ENCODE measurements around the gene RPL4. TPM values are rescaled to one million over a fixed set of nuclear protein-coding genes. Genes with fewer than 3 reads are reported as not detected.

The RPL4 gene
- 1,000 to 10,000 TPM; 2,054 to 2,622 TPM for total RNA-seq

DNA sequence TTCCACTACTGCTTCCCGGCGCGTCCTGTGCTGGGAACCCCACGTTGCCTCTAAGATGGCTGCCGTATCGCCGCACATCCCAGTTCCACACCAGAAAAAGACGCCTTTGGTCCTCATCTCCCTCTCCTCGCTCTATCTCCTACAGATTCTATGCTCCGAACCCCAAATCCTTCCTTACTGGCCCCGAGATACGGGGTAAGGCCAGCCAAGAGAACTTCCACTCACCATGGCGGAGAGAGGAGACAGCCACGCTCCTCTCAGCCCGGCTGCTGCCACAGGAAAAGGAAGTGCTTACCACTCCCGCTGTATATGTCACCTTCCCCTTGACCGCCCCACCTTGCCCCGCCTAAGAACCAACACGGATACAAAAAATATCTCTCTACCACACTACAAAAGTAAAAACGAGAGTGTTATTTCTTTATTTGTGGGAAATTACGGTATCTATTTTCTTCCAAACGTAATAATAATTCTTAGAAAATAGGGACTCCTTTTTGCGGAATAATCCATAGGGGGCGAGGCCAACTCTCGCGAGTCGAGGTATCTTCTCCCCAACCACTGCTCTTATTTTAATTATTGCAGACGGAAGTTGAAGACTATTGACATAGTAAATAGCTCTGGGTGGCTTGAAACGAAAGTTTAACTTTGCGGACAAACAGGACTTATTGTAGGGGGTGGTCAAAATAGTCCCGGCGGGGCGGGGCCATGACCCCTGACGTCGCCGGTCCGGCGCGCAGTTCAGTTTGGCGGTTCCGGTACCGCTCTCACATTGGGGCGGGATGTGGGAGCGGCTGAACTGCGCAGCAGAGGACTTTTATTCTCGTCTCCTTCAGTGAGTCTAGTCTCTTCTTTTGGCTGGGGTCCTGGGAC lies at the start of gene RPL4, which contains the start of gene ZWILCH:
TSS of gene RPL4 (minus strand) at position 293 of the 867 bp plus-strand sequence. CDS start at position 228, 65 bp downstream.
TSS of gene ZWILCH (plus strand) at position 764 of the 867 bp plus-strand sequence. CDS start at position 777, 13 bp downstream.
- Histone ChIP-seq H3K27ac (peak within 1 kb of the TSS; percentile 88 to 93), H3K9me3 (no peaks in the 10 kb centered on the region), H3K4me1 (peaks cover 0 to 29% of the 10 kb centered on the region in 2 donors), H3K36me3 (peaks cover 36% of the 10 kb centered on the region), H3K4me3 (peak within 1 kb of the TSS; percentile 91 to 92), H3K27me3 (no peaks in the 10 kb centered on the region)
- TF ChIP-seq, protein P1, sequence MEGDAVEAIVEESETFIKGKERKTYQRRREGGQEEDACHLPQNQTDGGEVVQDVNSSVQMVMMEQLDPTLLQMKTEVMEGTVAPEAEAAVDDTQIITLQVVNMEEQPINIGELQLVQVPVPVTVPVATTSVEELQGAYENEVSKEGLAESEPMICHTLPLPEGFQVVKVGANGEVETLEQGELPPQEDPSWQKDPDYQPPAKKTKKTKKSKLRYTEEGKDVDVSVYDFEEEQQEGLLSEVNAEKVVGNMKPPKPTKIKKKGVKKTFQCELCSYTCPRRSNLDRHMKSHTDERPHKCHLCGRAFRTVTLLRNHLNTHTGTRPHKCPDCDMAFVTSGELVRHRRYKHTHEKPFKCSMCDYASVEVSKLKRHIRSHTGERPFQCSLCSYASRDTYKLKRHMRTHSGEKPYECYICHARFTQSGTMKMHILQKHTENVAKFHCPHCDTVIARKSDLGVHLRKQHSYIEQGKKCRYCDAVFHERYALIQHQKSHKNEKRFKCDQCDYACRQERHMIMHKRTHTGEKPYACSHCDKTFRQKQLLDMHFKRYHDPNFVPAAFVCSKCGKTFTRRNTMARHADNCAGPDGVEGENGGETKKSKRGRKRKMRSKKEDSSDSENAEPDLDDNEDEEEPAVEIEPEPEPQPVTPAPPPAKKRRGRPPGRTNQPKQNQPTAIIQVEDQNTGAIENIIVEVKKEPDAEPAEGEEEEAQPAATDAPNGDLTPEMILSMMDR (IDR thresholded peaks at IDR 0.05) = no peak
- DNase-seq (ENCODE audit: low spot score) = peak; percentile 82

DNA sequence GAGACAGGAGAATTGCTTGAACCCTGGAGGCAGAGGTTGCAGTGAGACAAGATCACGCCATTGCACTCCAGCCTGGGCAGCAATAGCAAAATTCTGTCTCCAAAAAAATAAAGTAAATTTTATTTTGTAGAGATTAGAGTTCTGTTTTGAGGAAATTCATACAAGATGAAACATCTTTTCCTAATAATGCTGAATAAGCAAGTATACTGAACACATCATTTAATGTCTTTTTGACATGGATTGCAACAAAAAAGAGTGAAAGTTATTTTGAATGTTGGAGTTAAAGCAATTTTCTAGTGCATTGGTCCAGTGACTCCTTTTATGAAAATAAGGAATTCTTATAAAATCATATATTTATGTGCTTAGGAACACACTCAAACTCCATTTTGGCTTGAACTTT lies 40.6 kb upstream of the RPL4 start:
- H3K4me3 ChIP-seq = no peak overlapping the region
- H3K27ac ChIP-seq = no peak overlapping the region
- H3K27me3 ChIP-seq = no peaks in the 10 kb centered on the region
- TF ChIP-seq, protein P1 (IDR thresholded peaks at IDR 0.05) = no peak
- no peaks in the 10 kb centered on the region for H3K9me3 ChIP-seq
- no peaks in the 10 kb centered on the region for H3K4me1 ChIP-seq
- DNase-seq (ENCODE audit: low spot score) = no peak
- H3K36me3 ChIP-seq = no peaks in the 10 kb centered on the region

DNA sequence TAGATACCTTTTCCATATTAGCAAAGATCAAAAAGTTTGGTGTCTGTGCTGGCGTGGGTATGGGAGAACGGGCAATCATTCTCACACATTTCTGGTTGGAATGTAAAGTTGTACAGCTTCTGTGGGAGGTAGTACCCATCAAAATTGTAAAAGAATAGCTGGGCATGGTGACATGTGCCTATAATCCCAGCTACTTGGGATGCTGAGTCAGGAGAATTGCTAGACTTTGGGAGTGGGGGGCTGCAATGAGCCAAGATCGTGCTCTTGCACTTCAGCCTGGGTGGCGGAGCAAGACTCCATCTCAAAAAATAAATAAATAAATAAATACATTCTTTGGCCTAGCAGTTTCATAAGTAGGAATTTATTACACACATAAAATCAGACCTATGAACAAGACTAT lies 38.2 kb upstream of the RPL4 start:
- no peaks in the 10 kb centered on the region for H3K36me3 ChIP-seq

DNA sequence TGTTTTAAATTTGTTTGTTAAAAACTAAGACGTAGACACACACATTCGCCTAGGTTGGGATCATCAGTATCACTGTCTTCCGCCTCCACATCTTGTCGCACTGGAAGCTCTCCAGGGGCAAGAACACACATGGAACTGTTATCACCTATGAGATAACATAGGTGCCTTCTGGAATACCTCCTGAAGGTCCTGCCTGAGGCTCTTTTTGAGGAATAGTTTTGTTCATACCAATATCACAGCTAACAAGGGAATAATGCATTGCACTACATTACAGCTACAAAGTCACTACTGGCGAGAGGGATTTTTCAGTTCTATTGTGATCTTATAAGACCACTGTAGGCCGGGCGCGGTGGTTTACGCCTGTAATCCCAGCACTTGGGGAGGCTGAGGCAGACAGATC lies 30.4 kb upstream of the RPL4 start:
- Histone ChIP-seq H3K4me1 (no peaks in the 10 kb centered on the region), H3K27me3 (no peaks in the 10 kb centered on the region), H3K36me3 (no peaks in the 10 kb centered on the region), H3K9me3 (no peaks in the 10 kb centered on the region), H3K4me3 (no peak overlapping the region), H3K27ac (no peak overlapping the region)
- TF ChIP-seq, protein P1 (IDR thresholded peaks at IDR 0.05) = no peak
- DNase-seq (ENCODE audit: low spot score) = no peak

More for the DNA sequence above, 38.2 kb upstream of the RPL4 start:
- Histone ChIP-seq H3K4me3 (no peak overlapping the region), H3K27me3 (no peaks in the 10 kb centered on the region), H3K9me3 (no peaks in the 10 kb centered on the region), H3K27ac (no peak overlapping the region), H3K4me1 (no peaks in the 10 kb centered on the region)
- TF ChIP-seq, protein P1 (IDR thresholded peaks at IDR 0.05) = no peak
- no peak for DNase-seq (ENCODE audit: low spot score)

DNA sequence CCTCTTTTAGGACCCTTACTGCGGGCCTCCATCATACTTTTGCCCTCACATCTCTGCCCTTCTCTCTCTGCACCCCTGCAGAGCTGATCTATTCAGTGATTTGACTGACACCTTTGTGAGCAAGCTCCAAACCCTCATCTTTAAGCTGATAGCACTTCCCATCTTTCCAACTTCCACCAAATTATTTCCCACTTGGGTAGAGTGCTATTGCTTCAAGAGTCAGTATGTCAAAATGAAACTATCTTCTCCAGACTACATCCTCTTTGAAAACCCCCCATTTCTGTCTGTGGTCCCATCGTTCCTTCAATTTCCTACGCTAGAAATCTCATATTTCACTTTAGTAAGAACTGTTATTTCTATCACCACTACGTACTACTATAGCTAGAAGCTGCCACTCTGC lies 20.2 kb upstream of the RPL4 start:
- Histone ChIP-seq H3K9me3 (no peaks in the 10 kb centered on the region), H3K4me3 (no peak overlapping the region), H3K27me3 (no peaks in the 10 kb centered on the region), H3K4me1 (no peaks in the 10 kb centered on the region), H3K36me3 (no peaks in the 10 kb centered on the region), H3K27ac (no peak overlapping the region)
- TF ChIP-seq, protein P1 (IDR thresholded peaks at IDR 0.05) = no peak
- DNase-seq (ENCODE audit: low spot score) = no peak

Measured in right atrium auricular region (tissue), 2 donors.